Ovary (tissue), 9 donors: ENCODE data around the gene OTUD7B. TPM values are rescaled to one million over a fixed set of nuclear protein-coding genes. Genes with fewer than 3 reads are reported as not detected.

ENCODE experiments used
- DNase-seq, 5 donors: peaks; one replicate each; pipeline ENCODE4 v3.0.0-alpha.2; 2019 to 2020
- H3K27ac ChIP-seq, 2 donors: fragments of 200-600 bp; one replicate each; pipeline versions ENCODE4 v1.5.1 to v1.8.0; 2019 to 2022
- H3K27me3 ChIP-seq: fragments of 200-600 bp; one replicate; pipeline ENCODE4 v1.8.0; 2022
- H3K36me3 ChIP-seq: fragments of 200-600 bp; sonication (generic); one replicate; pipeline ENCODE4 v1.5.1; 2019
- H3K4me1 ChIP-seq: one replicate; pipeline ENCODE4 v1.8.1; 2013; ENCODE audit warnings: mild to moderate bottlenecking, moderate library complexity; ENCODE audit not compliant: insufficient read depth
- H3K4me3 ChIP-seq: fragments of 200-600 bp; sonication (generic); one replicate; pipeline ENCODE4 v1.5.1; 2017
- H3K9me3 ChIP-seq, 2 donors: fragments of 200-600 bp in 1 of 2; sonication (generic) in 1 of 2; one replicate each; pipeline versions ENCODE4 v1.5.1 to v1.8.1; 2013 to 2019; ENCODE audit warnings: mild to moderate bottlenecking in 1 of 2, moderate library complexity in 1 of 2
- EP300 ChIP-seq: sonication (generic); formaldehyde crosslinking; IDR thresholded peaks from one replicate; pipeline ENCODE4 v1.6.1; 2017; ENCODE audit warnings: antibody characterized with exemption
- POLR2A ChIP-seq: fragments of 450-650 bp; IDR thresholded peaks from one replicate; pipeline ENCODE4 v1.6.1; 2017; ENCODE audit warnings: antibody characterized with exemption, mild to moderate bottlenecking, moderate library complexity
- WGBS, 3 donors: extraction: QIAGEN DNeasy Blood & Tissue Kit in 1 of 3; methylation state at CpG; one replicate each; pipeline versions ENCODE4 v1.1.5 to v1.1.7; 2013 to 2017; 5-methylcytosine and 5-hydroxymethylcytosine counted together
- intact Hi-C, 4 donors: fragments of 100-400 bp; cut with DNase I; formaldehyde crosslinking; loops; one replicate each; pipeline versions ENCODE4 v1.11.0 to v1.15.1; 2022 to 2023
- polyA plus RNA-seq, 2 donors: library from polyadenylated mRNA; stranded (reverse); fragments of 200-250 nt in 1 of 2; fragments of 350-450 nt in 1 of 2; fragmentation: Illumina TruSeq in 1 of 2; extraction: RNeasy Lipid Tissue Mini Kit (QIAGEN cat#74804) in 1 of 2; gene quantifications; one replicate each; pipeline ENCODE4 v1.2.3, GENCODE V29; 2013 to 2014
- total RNA-seq, 7 donors: library from RNA; depleted of rRNA in 2 of 7; stranded (reverse); fragments of >200 nt in 2 of 7; fragmentation: NEBNext Ultra II Directional in 3 of 7; extraction: Animal tissue kit (Norgen Biotek cat#: 25700) in 3 of 7; gene quantifications; one replicate each; pipeline versions ENCODE4 v1.1.0 to v1.2.4, GENCODE V29; 2016 to 2023
- TF ChIP-seq, protein P1 (sequence below), 3 donors: fragments of 450-650 bp in 2 of 3; fragments of 200-600 bp in 1 of 3; IDR thresholded peaks; one replicate each; pipeline versions ENCODE4 v1.5.1 to v1.8.0; 2016 to 2022; ENCODE audit warnings: antibody characterized with exemption in 3 of 3, mild to moderate bottlenecking in 1 of 3
- donor health status: DM: no; HTN: no; CAD: no; lungs with moderate emphysema.
- donor health status: DM: no; HTN: no; CAD: no.
- donor health status: Bipolar disorder and iron deficiency.
- donor health status: DM: yes; HTN: yes; CAD: no.
- donor health status: DM: no; HTN: no; CAD: no.
- donor health status: DM: yes; HTN: yes; CAD: no.

The OTUD7B gene
- total and polyA plus RNA-seq, 9 donors: 9.4 to 40.1 (median 28.8) TPM

DNA sequence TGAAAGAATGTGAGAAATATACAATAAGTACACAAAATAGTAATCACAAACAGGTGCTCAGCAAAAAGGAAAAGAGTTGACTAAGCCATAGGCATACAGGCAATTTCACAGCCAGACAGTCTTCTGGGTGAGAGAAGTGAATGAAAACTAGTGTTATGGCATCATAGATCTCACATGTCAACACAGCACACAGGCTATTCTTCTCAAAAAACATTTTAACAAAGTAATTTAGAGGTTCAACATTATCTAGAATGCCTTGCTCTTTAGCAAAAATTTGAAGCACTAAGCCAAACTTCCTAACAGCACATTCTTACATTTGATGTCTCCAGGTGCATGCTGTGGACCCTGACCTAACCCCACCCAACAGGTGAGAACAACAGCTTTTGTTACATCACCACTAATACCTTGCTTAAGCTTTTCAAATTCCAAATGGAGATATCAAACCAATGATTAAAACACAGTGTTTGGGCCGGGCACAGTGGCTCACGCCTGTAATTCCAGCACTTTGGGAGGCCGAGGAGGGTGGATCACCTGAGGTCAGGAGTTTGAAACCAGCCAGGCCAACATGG, 30.5 kb downstream of the OTUD7B start:
- no peak for DNase-seq
- 97 to 98% (median 97%) methylated on average over 3 of the region's 3 CpGs for WGBS, 3 donors
- H3K4me1 ChIP-seq: peaks cover 2% of the 10 kb centered on the region
- TF ChIP-seq, protein P1, sequence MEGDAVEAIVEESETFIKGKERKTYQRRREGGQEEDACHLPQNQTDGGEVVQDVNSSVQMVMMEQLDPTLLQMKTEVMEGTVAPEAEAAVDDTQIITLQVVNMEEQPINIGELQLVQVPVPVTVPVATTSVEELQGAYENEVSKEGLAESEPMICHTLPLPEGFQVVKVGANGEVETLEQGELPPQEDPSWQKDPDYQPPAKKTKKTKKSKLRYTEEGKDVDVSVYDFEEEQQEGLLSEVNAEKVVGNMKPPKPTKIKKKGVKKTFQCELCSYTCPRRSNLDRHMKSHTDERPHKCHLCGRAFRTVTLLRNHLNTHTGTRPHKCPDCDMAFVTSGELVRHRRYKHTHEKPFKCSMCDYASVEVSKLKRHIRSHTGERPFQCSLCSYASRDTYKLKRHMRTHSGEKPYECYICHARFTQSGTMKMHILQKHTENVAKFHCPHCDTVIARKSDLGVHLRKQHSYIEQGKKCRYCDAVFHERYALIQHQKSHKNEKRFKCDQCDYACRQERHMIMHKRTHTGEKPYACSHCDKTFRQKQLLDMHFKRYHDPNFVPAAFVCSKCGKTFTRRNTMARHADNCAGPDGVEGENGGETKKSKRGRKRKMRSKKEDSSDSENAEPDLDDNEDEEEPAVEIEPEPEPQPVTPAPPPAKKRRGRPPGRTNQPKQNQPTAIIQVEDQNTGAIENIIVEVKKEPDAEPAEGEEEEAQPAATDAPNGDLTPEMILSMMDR (IDR thresholded peaks at IDR 0.05): no peak
- TF ChIP-seq EP300 (no peak), POLR2A (no peak)
- H3K36me3 ChIP-seq: no peaks in the 10 kb centered on the region
- H3K4me3 ChIP-seq: no peak overlapping the region
- intact Hi-C loops: no loop called here
- H3K9me3 ChIP-seq: no peaks in the 10 kb centered on the region
- H3K27ac ChIP-seq: no peak overlapping the region
- H3K27me3 ChIP-seq: no peaks in the 10 kb centered on the region

DNA sequence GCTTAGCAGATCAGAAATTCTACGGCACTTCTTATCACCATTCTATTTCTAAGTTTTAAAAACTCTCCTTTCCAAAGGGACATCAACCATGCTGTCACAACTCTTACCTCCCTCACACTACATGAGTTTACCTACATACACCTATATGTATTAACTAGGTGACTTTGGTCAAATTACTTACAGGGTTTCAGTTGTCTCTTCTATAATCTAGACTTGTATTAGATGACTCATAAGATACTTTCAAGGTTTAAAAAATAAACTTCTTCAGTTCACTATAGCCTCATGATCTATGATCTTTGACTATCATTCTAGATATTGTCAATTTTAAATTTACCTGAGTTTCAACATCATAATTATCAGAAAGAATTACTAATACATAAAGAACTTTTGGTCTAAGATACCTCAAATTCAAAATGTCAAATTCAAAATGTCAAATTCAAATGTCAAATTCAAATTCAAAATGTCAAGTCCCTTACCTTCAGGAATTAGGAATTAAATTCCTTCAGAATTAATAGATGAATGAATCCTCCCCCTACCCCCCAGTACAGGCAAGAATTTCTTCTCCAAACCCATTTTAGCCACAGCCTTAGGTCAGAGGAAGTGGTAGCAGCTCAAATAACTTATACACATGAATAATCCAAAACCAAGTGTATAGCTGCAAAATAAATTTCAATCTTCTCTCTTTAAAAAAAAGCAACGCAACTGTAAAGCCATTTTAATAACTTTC, 31.1 kb downstream of the OTUD7B start:
- DNase-seq: no peak
- Histone ChIP-seq H3K4me1 (peaks cover 2% of the 10 kb centered on the region), H3K4me3 (no peak overlapping the region), H3K9me3 (no peaks in the 10 kb centered on the region), H3K27me3 (no peaks in the 10 kb centered on the region), H3K36me3 (no peaks in the 10 kb centered on the region), H3K27ac (no peak overlapping the region)
- intact Hi-C loops: no loop called here
- no peak for TF ChIP-seq EP300
- TF ChIP-seq POLR2A: no peak
- TF ChIP-seq, protein P1 (IDR thresholded peaks at IDR 0.05): no peak
- 98 to 99% (median 98%) methylated on average over 2 of the region's 2 CpGs for WGBS, 3 donors

DNA sequence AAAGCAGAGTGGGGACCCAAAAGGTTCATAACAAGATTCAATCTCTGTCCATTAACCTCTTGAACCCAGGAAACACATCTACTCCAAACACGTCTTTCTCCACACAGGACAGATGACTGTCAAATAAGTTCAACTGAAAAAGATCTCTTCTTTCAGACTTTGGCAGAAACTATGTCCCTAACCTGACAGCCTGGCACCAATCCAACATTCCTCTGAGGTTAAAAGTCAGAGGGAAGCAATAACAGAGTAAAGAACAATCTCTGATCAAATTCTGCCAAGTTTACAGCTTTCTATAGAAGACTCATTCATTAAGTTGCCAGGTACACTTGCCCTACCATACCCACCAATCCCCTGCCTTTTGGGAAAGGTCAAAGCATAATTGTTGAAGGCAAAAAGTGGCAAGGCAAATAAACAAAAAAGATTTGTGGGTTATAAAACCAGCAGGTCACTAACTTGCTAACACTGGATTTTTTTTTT, 31.9 kb downstream of the OTUD7B start:
- no peak for DNase-seq
- Histone ChIP-seq H3K9me3 (no peaks in the 10 kb centered on the region), H3K36me3 (no peaks in the 10 kb centered on the region), H3K27ac (no peak overlapping the region), H3K4me1 (no peaks in the 10 kb centered on the region), H3K4me3 (no peak overlapping the region), H3K27me3 (no peaks in the 10 kb centered on the region)
- 70 to 82% (median 80%) methylated on average over 1 of the region's 1 CpG for WGBS, 3 donors
- TF ChIP-seq POLR2A (no peak), EP300 (no peak)
- TF ChIP-seq, protein P1 (IDR thresholded peaks at IDR 0.05): no peak
- intact Hi-C loops: no loop called here

DNA sequence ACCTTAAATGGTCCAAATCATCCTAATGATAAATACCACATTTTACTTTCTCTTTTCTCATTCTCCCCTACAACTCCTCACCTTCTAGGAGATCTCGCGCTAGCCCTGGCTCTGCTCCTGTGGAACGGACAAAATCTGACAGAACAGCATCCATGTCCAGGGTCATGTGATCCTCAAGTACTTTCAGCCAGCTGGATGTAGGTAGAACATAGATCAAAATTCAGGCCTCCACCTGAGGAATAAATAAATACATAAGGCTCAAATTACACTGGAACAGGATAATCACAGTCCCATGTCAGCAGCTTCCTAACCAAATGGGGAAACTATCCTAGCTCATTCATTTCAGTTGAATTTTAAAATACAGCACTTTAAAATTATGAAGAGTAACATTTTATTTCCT, 33.2 kb downstream of the OTUD7B start:
- H3K9me3 ChIP-seq: no peaks in the 10 kb centered on the region
- H3K27me3 ChIP-seq: no peaks in the 10 kb centered on the region
- TF ChIP-seq POLR2A (no peak), EP300 (no peak)
- TF ChIP-seq, protein P1 (IDR thresholded peaks at IDR 0.05): no peak
- H3K4me3 ChIP-seq: no peak overlapping the region
- WGBS, 3 donors: 88 to 96% (median 91%) methylated on average over 3 of the region's 3 CpGs
- DNase-seq: no peak
- H3K4me1 ChIP-seq: no peaks in the 10 kb centered on the region
- no peaks in the 10 kb centered on the region for H3K36me3 ChIP-seq
- H3K27ac ChIP-seq: no peak overlapping the region
- intact Hi-C loops: no loop called here
